Panc1 (cell line): ENCODE results near the gene LAMP2. TPM values are rescaled to one million over a fixed set of nuclear protein-coding genes. Genes with fewer than 3 reads are reported as not detected.

Source experiments
- ATAC-seq: fragments of 200-7000 bp; cut with Tn5 transposase; 2 replicates; pipeline ENCODE4 v1.9.1; 2020; ENCODE audit warnings: mild to moderate bottlenecking, moderate library complexity
- BruUV-seq: library from RNA; stranded (reverse); fragments of 400-500 nt; replicated peaks from 2 replicates; lab custom pipeline; 2021; lab: Mats Ljungman, UMichigan
- CTCF ChIA-PET: fragments of 300-600 bp; sonication (Branson Sonifier 250); formaldehyde crosslinking; loops from one replicate; lab custom pipeline; 2022; ENCODE audit warnings: antibody characterized with exemption; lab: Charles Lee
- POLR2A ChIA-PET: fragments of 300-600 bp; sonication (Branson Sonifier 250); formaldehyde crosslinking; loops from one replicate; lab custom pipeline; 2022; ENCODE audit warnings: antibody characterized with exemption; lab: Charles Lee
- DNase-seq: peaks from one replicate; pipeline ENCODE4 v3.0.0-alpha.2; 2010; ENCODE audit warnings: low read depth, low spot score
- H3K27ac ChIP-seq: 2 replicates; pipeline ENCODE4 v1.5.1; 2011; ENCODE audit warnings: mild to moderate bottlenecking, low read length, inconsistent platforms
- H3K27me3 ChIP-seq: fragments of 200-500 bp; sonication (Bioruptor generic); 2 replicates; pipeline ENCODE4 v1.6.0; 2014; ENCODE audit warnings: low read length, inconsistent platforms; ENCODE audit not compliant: control insufficient read depth, insufficient read depth
- H3K36me3 ChIP-seq: fragments of 200-500 bp; sonication (Bioruptor generic); 2 replicates; pipeline ENCODE4 v1.5.1; 2014; ENCODE audit warnings: inconsistent platforms, mild to moderate bottlenecking, low read length, moderate library complexity; ENCODE audit not compliant: control insufficient read depth, insufficient read depth
- H3K4me1 ChIP-seq: 2 replicates; pipeline ENCODE4 v1.5.1; 2011; ENCODE audit warnings: inconsistent platforms, mild to moderate bottlenecking, low read length, moderate library complexity; ENCODE audit not compliant: control insufficient read depth, insufficient read depth
- H3K4me3 ChIP-seq, 2 experiments: 2 replicates each; pipeline ENCODE4 v1.5.1; 2011 to 2012; ENCODE audit warnings: low read depth in 2 of 2, low read length in 2 of 2, mild to moderate bottlenecking in 2 of 2, inconsistent platforms in 1 of 2, moderate library complexity in 1 of 2
- H3K9me3 ChIP-seq: fragments of 200-500 bp; sonication (Bioruptor generic); 2 replicates; pipeline ENCODE4 v1.5.1; 2014; ENCODE audit warnings: low read depth, mild to moderate bottlenecking, inconsistent platforms, low read length, moderate library complexity; ENCODE audit not compliant: control insufficient read depth, insufficient read depth
- CTCF ChIP-seq: fragments of 450-650 bp; IDR thresholded peaks from 2 replicates; pipeline ENCODE4 v1.5.1; 2017; ENCODE audit warnings: mild to moderate bottlenecking
- POLR2AphosphoS5 ChIP-seq: IDR thresholded peaks from 2 replicates; pipeline ENCODE4 v1.6.1; 2012; ENCODE audit warnings: mild to moderate bottlenecking, low read depth, low read length, moderate library complexity
- REST ChIP-seq, 2 experiments: IDR thresholded peaks; 2 replicates each; pipeline ENCODE4 v1.6.1; 2011 to 2012; ENCODE audit warnings: low read depth in 2 of 2, control low read depth in 1 of 2, low read length in 1 of 2, mild to moderate bottlenecking in 1 of 2, moderate library complexity in 1 of 2; ENCODE audit not compliant: insufficient read depth in 1 of 2
- SIN3A ChIP-seq: IDR thresholded peaks from 2 replicates; pipeline ENCODE4 v1.6.1; 2012; ENCODE audit warnings: low read depth, mild to moderate bottlenecking, low read length, moderate library complexity, borderline replicate concordance; ENCODE audit not compliant: insufficient read depth
- TCF7L2 ChIP-seq: IDR thresholded peaks from 2 replicates; pipeline ENCODE4 v1.6.1; 2011; ENCODE audit warnings: mild to moderate bottlenecking, low read depth, low read length, inconsistent platforms
- in situ Hi-C: cut with HindIII; loops from 2 replicates; pipeline ENCODE4 v1.10.0; 2016; ENCODE audit warnings: low sequenced_read_pairs, low pct_unique_long_range_greater_than_20kb
- intact Hi-C: fragments of 100-400 bp; cut with micrococcal nuclease; formaldehyde crosslinking; loops from one replicate; pipeline ENCODE4 v1.10.0; 2022; ENCODE audit not compliant: unreplicated experiment
- total RNA-seq: library from RNA; stranded (reverse); gene quantifications from one replicate; pipeline ENCODE4 v1.2.1, GENCODE V29; 2021; ENCODE audit not compliant: unreplicated experiment

LAMP2 gene
- total RNA-seq, 1 experiment from 2014 or later = 243 TPM

GRCh38 chrX:120452131-120452530 is 17.0 kb downstream of the LAMP2 start:
- Histone ChIP-seq H3K4me3 (no peak overlapping the region), H3K4me1 (no peaks in the 10 kb centered on the region), H3K27ac (no peak overlapping the region), H3K27me3 (no peaks in the 10 kb centered on the region), H3K9me3 (no peaks in the 10 kb centered on the region), H3K36me3 (peaks cover 10% of the 10 kb centered on the region; the same call in 1 of the 2 replicates)
- DNase-seq = no peak
- peak; percentile 70; the same call in 1 of the 2 replicates for ATAC-seq
- TF ChIP-seq POLR2AphosphoS5 (no peak), CTCF (peak; percentile 68), SIN3A (no peak), TCF7L2 (no peak), REST (IDR thresholded peaks at IDR 0.05; ENCODE audit: insufficient read depth in 1 of 2, low read depth in 2 of 2, low read length in 1 of 2) (no peak)
- BruUV-seq = no TSS peak
- ChIA-PET CTCF (interaction anchor here (0.9 to 1.3 kb wide), 3 partner anchors 19 to 136 kb away, joined by 3 to 6 read pairs (median 4); no protein-coding TSS in a partner anchor), POLR2A (interaction anchor here (0.7 to 0.9 kb wide), 2 partner anchors 50 to 261 kb away, joined by 4 read pairs; no protein-coding TSS in a partner anchor)
- intact Hi-C loops (loop anchor here (5.0 to 10.0 kb wide), 2 partner anchors 70 to 137 kb away; partner anchors contain the start of gene TMEM255A), in situ Hi-C loops (no loop called here)

- no peak for DNase-seq
- Histone ChIP-seq H3K9me3 (no peaks in the 10 kb centered on the region), H3K36me3 (peaks cover 16% of the 10 kb centered on the region; the same call in 1 of the 2 replicates), H3K27me3 (no peaks in the 10 kb centered on the region), H3K4me1 (no peaks in the 10 kb centered on the region), H3K27ac (no peak overlapping the region), H3K4me3 (no peak overlapping the region)
- TF ChIP-seq TCF7L2 (no peak), CTCF (peak; percentile 49; the same call in 1 of the 2 replicates)
- intact Hi-C loops = loop anchor here (5.0 to 10.0 kb wide), 2 partner anchors 68 to 135 kb away; partner anchors contain the start of gene TMEM255A
- POLR2A ChIA-PET = no interaction called here
- no peak for ATAC-seq
- in situ Hi-C loops = no loop called here
- CTCF ChIA-PET = no interaction called here
- BruUV-seq = no TSS peak
Measured at GRCh38 chrX:120450163-120450562, 18.9 kb downstream of the LAMP2 start.
